SK-N-MC (cell line): ENCODE data around the gene ACSL4.

Experiments
- DNase-seq: peaks from one replicate; pipeline ENCODE4 v3.0.0-alpha.2; 2011; ENCODE audit warnings: low read depth, low spot score
- H3K27ac ChIP-seq: fragments of 200-600 bp; sonication (generic); 2 replicates; pipeline ENCODE4 v1.5.1; 2016; ENCODE audit warnings: mixed run types
- H3K36me3 ChIP-seq: fragments of 200-600 bp; sonication (generic); 2 replicates; pipeline ENCODE4 v1.6.1; 2017; ENCODE audit warnings: antibody characterized with exemption, low read length, mixed read lengths; ENCODE audit not compliant: insufficient read depth
- H3K4me3 ChIP-seq: fragments of 200-600 bp; sonication (generic); 2 replicates; pipeline ENCODE4 v1.5.1; 2016
- H3K9ac ChIP-seq: fragments of 200-600 bp; sonication (generic); 2 replicates; pipeline ENCODE4 v1.8.0; 2017; ENCODE audit warnings: mixed run types, mixed read lengths; ENCODE audit not compliant: insufficient read length
- H3K9me3 ChIP-seq: fragments of 200-600 bp; sonication (generic); 2 replicates; pipeline ENCODE4 v1.6.1; 2017; ENCODE audit warnings: low read depth, mild to moderate bottlenecking, antibody characterized with exemption, low read length, moderate library complexity, mixed read lengths
- EZH2 ChIP-seq: fragments of 200-600 bp; sonication (generic); IDR thresholded peaks from one replicate; pipeline ENCODE4 v1.6.1; 2017; ENCODE audit warnings: antibody characterized with exemption
- FOXP2 ChIP-seq: optimal IDR thresholded peaks from 2 replicates; pipeline ENCODE3; 2011; ENCODE audit warnings: mild to moderate bottlenecking, moderate library complexity; ENCODE audit not compliant: insufficient read depth; ENCODE audit errors: extremely low read length, control extremely low read depth
- POLR2AphosphoS5 ChIP-seq: IDR thresholded peaks from 2 replicates; pipeline ENCODE4 v1.6.1; 2012; ENCODE audit warnings: mild to moderate bottlenecking, low read depth, low read length, borderline replicate concordance

Gene ACSL4

GRCh38 chrX:109622270-109622669, 110.8 kb downstream of the ACSL4 start:
- Histone ChIP-seq H3K4me3 (no peak overlapping the region), H3K9ac (no peak overlapping the region), H3K9me3 (no peaks in the 10 kb centered on the region), H3K27ac (no peak overlapping the region), H3K36me3 (no peaks in the 10 kb centered on the region)
- no peak for DNase-seq
- TF ChIP-seq EZH2 (no peak), FOXP2 (no peak)

DNA sequence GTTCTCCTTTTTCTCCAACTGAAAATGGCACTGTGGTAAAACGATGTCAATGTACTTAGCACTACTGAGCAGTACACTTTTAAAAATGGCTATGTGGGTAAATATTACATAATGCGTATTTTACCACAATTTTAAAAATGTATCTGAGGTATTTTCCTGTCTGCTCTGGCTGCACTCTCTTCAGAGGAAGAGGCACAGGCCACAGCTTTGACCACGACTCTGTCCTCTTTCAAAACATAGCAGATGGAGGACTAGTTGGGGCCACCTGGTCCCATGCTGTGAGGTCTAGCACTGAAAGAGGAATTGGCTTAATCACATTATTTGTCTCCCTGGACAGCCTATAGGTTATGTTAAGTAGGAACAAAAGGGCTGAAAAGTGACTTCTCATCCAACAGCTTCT, 113.3 kb downstream of the ACSL4 start:
- no peak overlapping the region for H3K9ac ChIP-seq
- H3K9me3 ChIP-seq, result no peaks in the 10 kb centered on the region
- H3K27ac ChIP-seq, result no peak overlapping the region
- no peak overlapping the region for H3K4me3 ChIP-seq
- H3K36me3 ChIP-seq, result no peaks in the 10 kb centered on the region
- no peak for DNase-seq
- TF ChIP-seq POLR2AphosphoS5 (no peak), FOXP2 (no peak), EZH2 (no peak)

GRCh38 chrX:109614951-109615350, 118.1 kb downstream of the ACSL4 start:
- Histone ChIP-seq H3K4me3 (no peak overlapping the region), H3K9ac (no peak overlapping the region), H3K27ac (no peak overlapping the region), H3K9me3 (no peaks in the 10 kb centered on the region), H3K36me3 (no peaks in the 10 kb centered on the region)
- no peak for DNase-seq
- no peak for TF ChIP-seq FOXP2
- TF ChIP-seq EZH2, result no peak
- no peak for TF ChIP-seq POLR2AphosphoS5

DNA sequence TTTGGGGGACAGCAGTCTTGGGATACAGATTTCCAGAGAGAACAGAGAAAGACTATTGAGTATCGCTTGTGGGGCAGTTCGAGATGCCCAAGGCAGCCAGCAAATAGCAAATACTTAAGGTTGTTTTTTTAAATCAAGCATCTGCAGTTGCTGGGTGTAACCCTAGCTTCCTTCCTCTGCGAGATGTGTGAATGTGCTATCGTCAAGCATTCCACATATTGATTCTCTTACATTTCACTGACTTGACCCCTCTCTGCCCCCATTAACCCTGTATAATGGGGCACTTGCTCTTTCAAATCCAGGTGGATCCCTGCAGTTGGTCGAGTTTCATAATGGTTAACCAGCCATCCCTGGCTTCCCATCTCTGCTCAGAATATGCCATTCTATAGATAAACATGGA, 131.6 kb downstream of the ACSL4 start:
- no peak for TF ChIP-seq EZH2
- no peak for TF ChIP-seq POLR2AphosphoS5
- no peak for TF ChIP-seq FOXP2

DNA sequence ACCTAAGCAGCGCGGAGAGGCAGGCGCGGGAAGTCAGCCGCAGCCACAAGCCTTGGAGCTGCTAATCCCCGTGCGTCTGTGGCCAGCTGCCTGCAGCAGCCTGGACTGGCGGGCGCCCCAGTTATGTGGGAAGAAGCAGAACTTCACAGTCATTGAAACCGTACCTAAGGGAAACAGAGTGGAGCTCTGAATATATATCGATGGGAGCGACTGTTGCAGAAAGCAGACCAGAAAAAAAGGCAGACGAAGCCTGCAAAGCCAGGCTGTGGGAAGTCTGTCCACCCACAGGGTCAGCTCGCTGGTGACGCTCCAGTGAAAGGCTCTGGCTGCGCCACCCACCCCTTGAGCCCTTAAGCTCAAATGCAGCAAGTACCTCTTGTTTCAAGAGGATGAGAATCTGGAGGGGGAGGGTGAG, 132.8 kb downstream of the ACSL4 start:
- no peaks in the 10 kb centered on the region for H3K36me3 ChIP-seq
- no peak overlapping the region for H3K4me3 ChIP-seq
- no peak overlapping the region for H3K9ac ChIP-seq
- no peak for DNase-seq
- H3K27ac ChIP-seq, result no peak overlapping the region
- no peak for TF ChIP-seq POLR2AphosphoS5
- no peak for TF ChIP-seq FOXP2
- no peak for TF ChIP-seq EZH2
- H3K9me3 ChIP-seq, result no peaks in the 10 kb centered on the region

More for the DNA sequence above, 131.6 kb downstream of the ACSL4 start:
- Histone ChIP-seq H3K27ac (no peak overlapping the region), H3K9ac (no peak overlapping the region), H3K36me3 (no peaks in the 10 kb centered on the region), H3K4me3 (no peak overlapping the region), H3K9me3 (no peaks in the 10 kb centered on the region)
- no peak for DNase-seq

DNA sequence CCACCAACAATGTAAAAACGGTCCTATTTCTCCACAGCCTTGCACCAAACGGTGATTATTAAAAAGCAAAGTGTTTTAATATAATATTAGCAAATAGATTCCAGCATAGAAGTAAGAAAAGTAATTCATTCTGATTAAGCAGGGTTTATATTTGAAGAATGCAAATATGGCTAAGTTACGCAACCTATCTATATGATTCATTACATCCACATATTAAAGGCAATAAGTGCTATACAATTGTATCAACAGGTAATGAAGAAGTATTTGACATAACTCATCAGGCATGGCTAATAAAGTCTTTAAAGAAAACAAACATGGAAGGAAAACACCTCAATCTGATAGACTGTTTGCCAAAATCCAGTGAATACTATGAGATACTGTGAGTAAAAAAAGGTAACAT, 137.0 kb downstream of the ACSL4 start:
- H3K4me3 ChIP-seq, result no peak overlapping the region
- no peaks in the 10 kb centered on the region for H3K36me3 ChIP-seq
- no peak overlapping the region for H3K9ac ChIP-seq
- H3K9me3 ChIP-seq, result no peaks in the 10 kb centered on the region
- no peak for TF ChIP-seq FOXP2
- TF ChIP-seq EZH2, result no peak
- no peak for TF ChIP-seq POLR2AphosphoS5
- no peak for DNase-seq
- no peak overlapping the region for H3K27ac ChIP-seq
